CD4-positive, alpha-beta T cell treated with Interleukin-15 for 4 hours (primary cell): ENCODE data around the gene RCOR1.

Experiments
- DNase-seq: peaks from one replicate; pipeline ENCODE4 v3.0.0-alpha.2; 2020; ENCODE audit warnings: low spot score

Gene RCOR1

GRCh38 chr14:102723650-102724049 lies 131.2 kb downstream of the RCOR1 start:
- DNase-seq, result no peak

GRCh38 chr14:102726191-102726949 lies 133.9 kb downstream of the RCOR1 start:
- no peak for DNase-seq

GRCh38 chr14:102727336-102728095 lies 135.1 kb downstream of the RCOR1 start:
- no peak for DNase-seq

GRCh38 chr14:102728501-102728900 lies 136.1 kb downstream of the RCOR1 start:
- no peak for DNase-seq

- DNase-seq, result no peak
Observed at GRCh38 chr14:102729268-102729667, 136.8 kb downstream of the RCOR1 start.

- DNase-seq, result no peak
Observed at GRCh38 chr14:102729825-102730224, 137.4 kb downstream of the RCOR1 start.

- no peak for DNase-seq
Observed at GRCh38 chr14:102731101-102731870, 138.8 kb downstream of the RCOR1 start.

- DNase-seq, result no peak
Observed at GRCh38 chr14:102731871-102732800, 139.7 kb downstream of the RCOR1 start.

- DNase-seq, result no peak
Observed at GRCh38 chr14:102732924-102733323, 140.5 kb downstream of the RCOR1 start.

- DNase-seq, result no peak
Observed at GRCh38 chr14:102733326-102733725, 140.9 kb downstream of the RCOR1 start.

GRCh38 chr14:102734436-102734835 lies 142.0 kb downstream of the RCOR1 start:
- no peak for DNase-seq

- no peak for DNase-seq
Observed at GRCh38 chr14:102736956-102737355, 144.5 kb downstream of the RCOR1 start.

- no peak for DNase-seq
Observed at GRCh38 chr14:102737402-102738372, 145.2 kb downstream of the RCOR1 start.

GRCh38 chr14:102738373-102739189 lies 146.1 kb downstream of the RCOR1 start:
- no peak for DNase-seq

- DNase-seq, result no peak
Observed at GRCh38 chr14:102739190-102739469, 146.7 kb downstream of the RCOR1 start.

- no peak for DNase-seq
Observed at GRCh38 chr14:102746634-102747438, 154.4 kb downstream of the RCOR1 start.

GRCh38 chr14:102748806-102749205 lies 156.4 kb downstream of the RCOR1 start:
- DNase-seq, result no peak

GRCh38 chr14:102749393-102750305 lies 157.2 kb downstream of the RCOR1 start:
- DNase-seq, result no peak
